Sigmoid colon (tissue), 7 donors: ENCODE results near the gene OSBPL5. TPM values are rescaled to one million over a fixed set of nuclear protein-coding genes. Genes with fewer than 3 reads are reported as not detected.
A peak's percentile ranks its signal among the peaks of the same experiment; 100 is the strongest.

Experiments
- DNase-seq: peaks from one replicate; pipeline ENCODE4 v3.0.0-alpha.2; 2019
- H3K27ac ChIP-seq, 4 donors: fragments of 200-600 bp; sonication (generic); one replicate each; pipeline ENCODE4 v1.5.1; 2016 to 2019; ENCODE audit warnings: mild to moderate bottlenecking in 1 of 4
- H3K27me3 ChIP-seq, 3 donors: fragments of 200-600 bp; sonication (generic); one replicate each; pipeline ENCODE4 v1.5.1; 2019; ENCODE audit warnings: mild to moderate bottlenecking in 1 of 3
- H3K36me3 ChIP-seq, 4 donors: fragments of 200-600 bp; sonication (generic); one replicate each; pipeline ENCODE4 v1.5.1; 2016 to 2019
- H3K4me1 ChIP-seq, 4 donors: fragments of 200-600 bp; sonication (generic); one replicate each; pipeline ENCODE4 v1.5.1; 2017 to 2019
- H3K4me3 ChIP-seq, 4 donors: fragments of 200-600 bp; sonication (generic); one replicate each; pipeline ENCODE4 v1.5.1; 2017 to 2019; ENCODE audit warnings: mild to moderate bottlenecking in 2 of 4, moderate library complexity in 1 of 4
- H3K9me3 ChIP-seq, 4 donors: fragments of 200-600 bp in 3 of 4; sonication (generic) in 3 of 4; one replicate each; pipeline versions ENCODE4 v1.5.1 to v1.6.1; 2013 to 2019
- CTCF ChIP-seq, 4 experiments: fragments of 450-650 bp in 3 of 4; fragments of 200-600 bp in 1 of 4; IDR thresholded peaks; one replicate each; pipeline ENCODE4 v1.5.1; 2016 to 2019; ENCODE audit warnings: antibody characterized with exemption in 4 of 4, mild to moderate bottlenecking in 3 of 4, moderate library complexity in 2 of 4
- EP300 ChIP-seq, 4 donors: sonication (generic); formaldehyde crosslinking; IDR thresholded peaks; one replicate each; pipeline ENCODE4 v1.6.1; 2017; ENCODE audit warnings: antibody characterized with exemption in 4 of 4
- POLR2A ChIP-seq, 2 donors: fragments of 450-650 bp; IDR thresholded peaks; one replicate each; pipeline ENCODE4 v1.6.1; 2016; ENCODE audit warnings: antibody characterized with exemption in 2 of 2, mild to moderate bottlenecking in 2 of 2, moderate library complexity in 2 of 2
- POLR2AphosphoS5 ChIP-seq, 4 donors: sonication (generic); formaldehyde crosslinking; IDR thresholded peaks; one replicate each; pipeline ENCODE4 v1.6.1; 2017; ENCODE audit warnings: antibody characterized with exemption in 4 of 4
- WGBS, 2 donors: extraction: QIAGEN DNeasy Blood & Tissue Kit; methylation state at CpG; one replicate each; pipeline ENCODE4 v1.1.7; 2013; 5-methylcytosine and 5-hydroxymethylcytosine counted together
- intact Hi-C: fragments of 100-400 bp; cut with DNase I; formaldehyde crosslinking; loops from one replicate; pipeline ENCODE4 v1.15.1; 2023
- polyA plus RNA-seq, 3 donors: library from polyadenylated mRNA; stranded (reverse); fragments of 200-250 nt; gene quantifications; one replicate each; pipeline ENCODE4 v1.2.3, GENCODE V29; 2013
- total RNA-seq, 4 donors: library from RNA; depleted of rRNA; stranded (reverse); fragments of >200 nt; gene quantifications; one replicate each; pipeline ENCODE4 v1.1.0, GENCODE V29; 2016
- donor health status: healthy with polysubstance abuse.
- donor health status: Bipolar disorder and iron deficiency.
- donor health status: healthy.

The OSBPL5 gene
- total and polyA plus RNA-seq, 7 donors: 16.6 to 69.2 (median 29.8) TPM

DNA sequence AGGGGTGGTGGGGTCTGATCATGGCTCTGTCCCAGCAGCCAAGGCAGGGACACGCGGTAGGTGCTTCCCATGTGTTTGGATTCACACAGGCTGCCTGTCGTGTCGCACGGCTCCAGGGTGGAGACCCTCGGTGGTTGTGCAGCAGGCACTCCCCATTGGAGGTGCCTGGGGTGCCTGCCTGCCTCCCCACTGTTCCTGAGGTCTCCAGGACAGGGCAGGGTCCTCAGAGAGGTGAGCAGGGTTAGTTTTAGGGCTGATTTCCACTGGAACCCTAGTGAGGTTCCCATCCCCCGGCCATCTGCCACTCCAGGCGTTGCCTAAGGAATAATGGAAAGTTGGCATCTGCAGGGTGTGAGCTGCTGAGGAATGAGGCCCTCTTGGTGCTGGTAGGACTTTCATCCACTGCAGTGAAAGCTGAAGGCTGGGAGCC is 32.3 kb downstream of the OSBPL5 start:
- no peak overlapping the region for H3K27ac ChIP-seq
- DNase-seq: peak; percentile 56
- H3K9me3 ChIP-seq: no peaks in the 10 kb centered on the region
- no peak overlapping the region for H3K4me3 ChIP-seq
- H3K36me3 ChIP-seq: peaks cover 0 to 14% (median 5%) of the 10 kb centered on the region in 4 donors
- TF ChIP-seq POLR2AphosphoS5 (IDR thresholded peaks at IDR 0.05): no peak
- no peak for TF ChIP-seq EP300 (IDR thresholded peaks at IDR 0.05)
- no peak for TF ChIP-seq POLR2A (IDR thresholded peaks at IDR 0.05)
- TF ChIP-seq CTCF (IDR thresholded peaks at IDR 0.05): no peak
- WGBS, 2 donors: 93 to 94% methylated on average over 8 of the region's 8 CpGs
- no peaks in the 10 kb centered on the region for H3K27me3 ChIP-seq
- intact Hi-C loops: no loop called here
- peaks cover 0 to 35% (median 27%) of the 10 kb centered on the region in 4 donors for H3K4me1 ChIP-seq

DNA sequence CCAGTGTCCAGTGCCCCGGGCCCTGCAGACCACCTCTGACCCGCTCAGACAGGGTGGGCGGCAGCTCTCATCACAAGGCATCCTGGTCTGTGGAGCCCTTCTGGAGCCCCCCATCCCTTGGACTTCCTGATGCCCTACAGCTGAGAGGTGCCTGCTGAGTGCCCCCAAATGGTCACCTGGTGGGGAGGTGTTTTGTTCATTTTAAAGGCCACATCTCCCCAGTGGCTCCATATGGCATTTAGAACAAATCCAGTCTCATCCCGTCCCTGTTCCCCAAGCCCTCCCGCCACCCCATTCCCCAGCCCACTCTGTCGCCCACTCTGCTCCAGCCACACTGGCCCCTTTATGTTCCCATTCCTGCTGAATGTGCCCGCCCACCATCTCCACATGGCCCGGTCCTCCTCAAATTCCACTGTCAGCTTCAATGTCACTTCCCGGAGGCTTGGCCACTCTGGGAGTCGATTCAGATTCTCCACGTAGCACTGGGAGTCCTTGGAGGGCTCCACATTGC is 32.8 kb downstream of the OSBPL5 start:
- Histone ChIP-seq H3K36me3 (peaks cover 0 to 19% (median 6%) of the 10 kb centered on the region in 4 donors), H3K27me3 (no peaks in the 10 kb centered on the region), H3K9me3 (no peaks in the 10 kb centered on the region), H3K4me1 (peaks cover 0 to 32% (median 26%) of the 10 kb centered on the region in 4 donors), H3K27ac (no peak overlapping the region), H3K4me3 (no peak overlapping the region)
- intact Hi-C loops: no loop called here
- peak; percentile 46 for DNase-seq
- TF ChIP-seq POLR2AphosphoS5 (IDR thresholded peaks at IDR 0.05) (no peak), CTCF (IDR thresholded peaks at IDR 0.05) (no peak), EP300 (IDR thresholded peaks at IDR 0.05) (no peak)
- WGBS, 2 donors: 90 to 93% methylated on average over 11 of the region's 11 CpGs

- peaks cover 0 to 28% (median 26%) of the 10 kb centered on the region in 4 donors for H3K4me1 ChIP-seq
- no peaks in the 10 kb centered on the region for H3K9me3 ChIP-seq
- H3K27ac ChIP-seq: no peak overlapping the region
- TF ChIP-seq EP300 (IDR thresholded peaks at IDR 0.05) (no peak), POLR2AphosphoS5 (IDR thresholded peaks at IDR 0.05) (no peak), CTCF (IDR thresholded peaks at IDR 0.05) (no peak)
- intact Hi-C loops: no loop called here
- no peaks in the 10 kb centered on the region for H3K27me3 ChIP-seq
- H3K36me3 ChIP-seq: peaks cover 0 to 27% (median 6%) of the 10 kb centered on the region in 4 donors
- 93 to 96% methylated on average over 2 of the region's 2 CpGs for WGBS, 2 donors
- no peak overlapping the region for H3K4me3 ChIP-seq
- no peak for DNase-seq
These were observed 33.7 kb downstream of the OSBPL5 start for GRCh38 chr11:3131330-3131941.

GRCh38 chr11:3130269-3131071 is 34.6 kb downstream of the OSBPL5 start:
- H3K36me3 ChIP-seq: peaks cover 0 to 33% (median 8%) of the 10 kb centered on the region in 4 donors
- no peaks in the 10 kb centered on the region for H3K27me3 ChIP-seq
- TF ChIP-seq EP300 (IDR thresholded peaks at IDR 0.05) (no peak), CTCF (IDR thresholded peaks at IDR 0.05) (no peak), POLR2AphosphoS5 (IDR thresholded peaks at IDR 0.05) (no peak), POLR2A (IDR thresholded peaks at IDR 0.05) (no peak)
- H3K4me1 ChIP-seq: peaks cover 0 to 18% (median 17%) of the 10 kb centered on the region in 4 donors
- DNase-seq: peak; percentile 64
- 44 to 78% methylated on average over 14 of the region's 14 CpGs for WGBS, 2 donors
- H3K4me3 ChIP-seq: no peak overlapping the region
- intact Hi-C loops: no loop called here
- no peaks in the 10 kb centered on the region for H3K9me3 ChIP-seq
- no peak overlapping the region for H3K27ac ChIP-seq
